ENCODE data around the gene ASPM.

Gene ASPM

DNA sequence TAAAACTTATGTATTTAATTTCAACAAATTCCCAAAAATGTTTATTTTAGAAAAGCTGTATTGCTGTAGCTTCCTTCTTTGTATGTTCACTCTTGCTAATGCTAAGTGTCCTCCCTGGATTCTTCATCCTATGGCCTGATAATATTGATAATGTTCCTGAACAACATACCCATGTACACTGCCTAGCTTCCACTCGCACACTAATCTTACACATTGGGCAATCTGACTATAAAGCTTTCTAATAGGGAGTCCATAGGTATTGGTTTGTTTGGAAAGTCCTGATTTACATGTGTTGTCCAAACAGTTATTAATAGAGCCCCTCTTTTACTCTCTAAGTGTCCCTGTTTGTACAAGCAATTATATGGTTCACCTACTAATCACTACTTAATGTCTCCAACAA, 80.2 kb downstream of the ASPM start:
- H3K4me3 ChIP-seq (ENCODE audit: low read length), result no peak overlapping the region
- TF ChIP-seq, protein P1, sequence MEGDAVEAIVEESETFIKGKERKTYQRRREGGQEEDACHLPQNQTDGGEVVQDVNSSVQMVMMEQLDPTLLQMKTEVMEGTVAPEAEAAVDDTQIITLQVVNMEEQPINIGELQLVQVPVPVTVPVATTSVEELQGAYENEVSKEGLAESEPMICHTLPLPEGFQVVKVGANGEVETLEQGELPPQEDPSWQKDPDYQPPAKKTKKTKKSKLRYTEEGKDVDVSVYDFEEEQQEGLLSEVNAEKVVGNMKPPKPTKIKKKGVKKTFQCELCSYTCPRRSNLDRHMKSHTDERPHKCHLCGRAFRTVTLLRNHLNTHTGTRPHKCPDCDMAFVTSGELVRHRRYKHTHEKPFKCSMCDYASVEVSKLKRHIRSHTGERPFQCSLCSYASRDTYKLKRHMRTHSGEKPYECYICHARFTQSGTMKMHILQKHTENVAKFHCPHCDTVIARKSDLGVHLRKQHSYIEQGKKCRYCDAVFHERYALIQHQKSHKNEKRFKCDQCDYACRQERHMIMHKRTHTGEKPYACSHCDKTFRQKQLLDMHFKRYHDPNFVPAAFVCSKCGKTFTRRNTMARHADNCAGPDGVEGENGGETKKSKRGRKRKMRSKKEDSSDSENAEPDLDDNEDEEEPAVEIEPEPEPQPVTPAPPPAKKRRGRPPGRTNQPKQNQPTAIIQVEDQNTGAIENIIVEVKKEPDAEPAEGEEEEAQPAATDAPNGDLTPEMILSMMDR (conservative IDR thresholded peaks at IDR 0.05; ENCODE audit: low read length), result no peak
- DNase-seq (ENCODE audit: low read depth), result no peak

GRCh38 chr1:197065559-197065958, 80.9 kb downstream of the ASPM start:
- peak; percentile 76 for DNase-seq (ENCODE audit: low read depth)
- no peak overlapping the region for H3K4me3 ChIP-seq (ENCODE audit: low read length)
- TF ChIP-seq, protein P1 (conservative IDR thresholded peaks at IDR 0.05; ENCODE audit: low read length), result no peak

DNA sequence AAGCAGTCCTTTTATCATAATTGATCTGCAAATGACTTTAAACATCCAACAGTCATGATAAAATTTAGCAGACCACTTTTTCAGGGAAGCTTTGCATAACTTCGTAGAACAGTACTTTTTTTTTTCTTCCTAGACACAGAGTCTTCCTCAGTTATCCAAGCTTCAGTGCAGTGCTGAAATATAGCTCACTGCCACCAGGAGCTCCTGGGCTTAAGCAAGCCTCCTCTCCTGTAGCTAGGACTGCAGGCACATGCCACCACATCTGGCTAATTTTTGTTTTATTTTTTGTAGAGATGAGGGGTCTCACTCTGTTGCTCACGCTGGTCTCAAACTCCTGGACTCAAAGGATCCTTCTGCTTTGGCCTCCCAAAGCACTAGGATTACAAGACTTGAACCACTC, 83.3 kb downstream of the ASPM start:
- DNase-seq (ENCODE audit: low read depth), result no peak
- TF ChIP-seq, protein P1 (conservative IDR thresholded peaks at IDR 0.05; ENCODE audit: low read length), result peak; percentile 10; the same call in 1 of the 2 replicates
- no peak overlapping the region for H3K4me3 ChIP-seq (ENCODE audit: low read length)

GRCh38 chr1:197062692-197063091, 83.8 kb downstream of the ASPM start:
- H3K4me3 ChIP-seq (ENCODE audit: low read length), result no peak overlapping the region
- DNase-seq (ENCODE audit: low read depth), result no peak
- TF ChIP-seq, protein P1 (conservative IDR thresholded peaks at IDR 0.05; ENCODE audit: low read length), result no peak

GRCh38 chr1:197049100-197049499, 97.4 kb downstream of the ASPM start:
- H3K4me3 ChIP-seq (ENCODE audit: low read length), result no peak overlapping the region
- TF ChIP-seq, protein P1 (conservative IDR thresholded peaks at IDR 0.05; ENCODE audit: low read length), result no peak
- DNase-seq (ENCODE audit: low read depth), result no peak

- H3K4me3 ChIP-seq (ENCODE audit: low read length), result no peak overlapping the region
- TF ChIP-seq, protein P1 (conservative IDR thresholded peaks at IDR 0.05; ENCODE audit: low read length), result no peak
- DNase-seq (ENCODE audit: low read depth), result no peak
Observed at GRCh38 chr1:197042676-197043341, 103.7 kb downstream of the ASPM start.
